GM23248 (cell line): ENCODE measurements around the gene HEATR1.

Source experiments
- EZH2 ChIP-seq: fragments of 200-600 bp; sonication (generic); IDR thresholded peaks from 2 replicates; pipeline ENCODE4 v1.6.1; 2018; ENCODE audit warnings: antibody characterized with exemption, mild to moderate bottlenecking; ENCODE audit not compliant: insufficient read depth, poor library complexity, severe bottlenecking
- EZH2phosphoT487 ChIP-seq: fragments of 200-600 bp; sonication (generic); IDR thresholded peaks from 2 replicates; pipeline ENCODE4 v1.6.1; 2018; ENCODE audit warnings: antibody characterized with exemption, moderate library complexity, mild to moderate bottlenecking, low read depth; ENCODE audit not compliant: insufficient read depth

DNA sequence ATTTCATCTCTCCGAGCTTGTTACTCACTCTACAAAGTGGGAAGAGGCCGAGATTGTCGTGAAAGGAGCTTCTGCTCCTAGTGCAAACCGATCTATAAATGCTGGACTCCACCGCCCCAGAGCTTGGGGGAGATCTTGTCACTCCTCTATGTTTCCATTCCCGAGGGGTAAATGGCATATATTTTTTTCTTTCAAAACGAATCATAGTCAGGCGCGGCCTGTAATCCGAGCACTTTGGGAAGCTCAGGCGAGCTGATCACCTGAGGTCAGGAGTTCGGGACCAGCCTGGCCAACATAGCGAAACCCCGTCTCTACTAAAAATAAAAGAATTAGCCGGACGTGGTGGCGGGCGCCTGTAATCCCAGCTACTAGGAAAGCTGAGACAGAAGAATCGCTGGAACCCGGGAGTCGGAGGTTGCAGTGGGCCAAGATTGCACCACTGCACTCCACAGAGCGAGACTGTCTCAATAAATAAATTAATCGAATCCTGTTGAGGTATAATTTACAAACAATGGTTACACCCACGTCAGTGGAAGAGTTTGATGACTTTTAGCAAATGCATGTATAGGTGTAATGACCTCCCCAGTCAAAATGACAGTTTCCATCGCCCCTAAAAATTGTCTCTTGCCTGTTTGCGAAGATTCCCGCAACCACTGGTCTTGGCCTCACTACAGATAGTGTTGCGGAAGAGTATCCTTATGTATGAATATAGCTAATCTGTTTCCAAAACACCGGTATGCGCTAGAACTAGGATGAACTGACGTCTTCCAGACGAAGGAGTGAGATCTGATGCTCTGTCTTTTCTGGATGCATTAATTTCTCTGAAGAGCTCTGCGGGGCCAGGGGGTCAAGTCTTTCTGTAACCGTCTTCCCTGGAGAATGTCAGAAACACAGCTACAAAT, 840 bp upstream of the HEATR1 start:
- TF ChIP-seq EZH2 (no peak), EZH2phosphoT487 (no peak)
